IMR-90 (cell line): ENCODE results near the gene PLD1. TPM values are rescaled to one million over a fixed set of nuclear protein-coding genes. Genes with fewer than 3 reads are reported as not detected.

ENCODE experiments used
- ATAC-seq: fragments of 200-7000 bp; cut with Tn5 transposase; 2 replicates; pipeline ENCODE4 v1.9.1; 2020; ENCODE audit warnings: low read depth, mild to moderate bottlenecking, moderate library complexity
- BruUV-seq: library from RNA; stranded (reverse); fragments of 400-500 nt; replicated peaks from 2 replicates; lab custom pipeline; 2021; lab: Mats Ljungman, UMichigan
- CTCF ChIA-PET: fragments of 300-600 bp; formaldehyde crosslinking; extraction: SDS; loops from one replicate; lab custom pipeline; 2021; ENCODE audit warnings: antibody characterized with exemption; lab: Yijun Ruan, JAX
- POLR2A ChIA-PET: fragments of 300-600 bp; sonication (Branson Sonifier 250); formaldehyde crosslinking; loops from one replicate; lab custom pipeline; 2022; ENCODE audit warnings: antibody characterized with exemption; ENCODE audit not compliant: unreplicated experiment; lab: Charles Lee
- DNase-seq: peaks from one replicate; pipeline ENCODE4 v3.0.0; 2013
- H2AFZ ChIP-seq: replicated peaks from 2 replicates; pipeline ENCODE3; 2013; ENCODE audit warnings: low read length, mild to moderate bottlenecking; ENCODE audit not compliant: poor library complexity
- H2AK5ac ChIP-seq: 2 replicates; pipeline ENCODE4 v1.6.1; 2013; ENCODE audit warnings: low read depth, low read length, inconsistent platforms
- H2AK9ac ChIP-seq: replicated peaks from 2 replicates; pipeline ENCODE3; 2013; ENCODE audit warnings: mild to moderate bottlenecking, low read depth, low read length, moderate library complexity; ENCODE audit not compliant: poor library complexity
- H2BK120ac ChIP-seq: 2 replicates; pipeline ENCODE4 v1.6.1; 2013; ENCODE audit warnings: low read depth, low read length, inconsistent platforms
- H2BK15ac ChIP-seq: 3 replicates; pipeline ENCODE4 v1.6.1; 2013; ENCODE audit warnings: low read depth, low read length, inconsistent platforms
- H2BK20ac ChIP-seq: 2 replicates; pipeline ENCODE4 v1.6.1; 2013; ENCODE audit warnings: low read depth, mild to moderate bottlenecking, inconsistent platforms, low read length, moderate library complexity
- H2BK5ac ChIP-seq: 2 replicates; pipeline ENCODE4 v1.6.1; 2013; ENCODE audit warnings: mild to moderate bottlenecking, low read depth, low read length, inconsistent platforms; ENCODE audit not compliant: poor library complexity, severe bottlenecking
- H3K14ac ChIP-seq: replicated peaks from 2 replicates; pipeline ENCODE4 v1.6.1; 2013; ENCODE audit warnings: low read depth, low read length, inconsistent platforms
- H3K18ac ChIP-seq: 2 replicates; pipeline ENCODE4 v1.6.1; 2013; ENCODE audit warnings: low read depth, low read length, control low read depth
- H3K23ac ChIP-seq: 2 replicates; pipeline ENCODE4 v1.6.1; 2013; ENCODE audit warnings: low read depth, low read length, inconsistent platforms
- H3K27ac ChIP-seq: 2 replicates; pipeline ENCODE4 v1.5.1; 2013; ENCODE audit warnings: mild to moderate bottlenecking, control low read depth, low read length; ENCODE audit not compliant: insufficient read depth
- H3K27me3 ChIP-seq: 2 replicates; pipeline ENCODE4 v1.6.1; 2013; ENCODE audit warnings: low read length; ENCODE audit not compliant: control insufficient read depth, insufficient read depth
- H3K36me3 ChIP-seq: 2 replicates; pipeline ENCODE4 v1.6.1; 2013; ENCODE audit warnings: low read length, mixed read lengths; ENCODE audit not compliant: control insufficient read depth, insufficient read depth
- H3K4ac ChIP-seq: 2 replicates; pipeline ENCODE4 v1.6.1; 2013; ENCODE audit warnings: low read depth, low read length, inconsistent platforms
- H3K4me1 ChIP-seq: 2 replicates; pipeline ENCODE4 v1.6.1; 2013; ENCODE audit warnings: low read length, mixed read lengths; ENCODE audit not compliant: control insufficient read depth, insufficient read depth
- H3K4me2 ChIP-seq: 2 replicates; pipeline ENCODE4 v1.6.1; 2013; ENCODE audit warnings: low read depth, mild to moderate bottlenecking, control low read depth, low read length, moderate library complexity
- H3K4me3 ChIP-seq: 2 replicates; pipeline ENCODE4 v1.5.1; 2013; ENCODE audit warnings: low read depth, mild to moderate bottlenecking, control low read depth, low read length, moderate library complexity; ENCODE audit not compliant: insufficient read depth
- H3K56ac ChIP-seq: 2 replicates; pipeline ENCODE4 v1.6.1; 2013; ENCODE audit warnings: low read length, inconsistent platforms; ENCODE audit not compliant: insufficient read depth; ENCODE audit errors: extremely low read depth
- H3K79me1 ChIP-seq, 2 experiments: 2 replicates each; pipeline ENCODE4 v1.6.1; 2013; ENCODE audit warnings: low read length in 2 of 2, inconsistent platforms in 1 of 2, low read depth in 1 of 2
- H3K9ac ChIP-seq: 2 replicates; pipeline ENCODE4 v1.6.1; 2013; ENCODE audit warnings: low read depth, low read length, control low read depth
- H3K9me1 ChIP-seq: 2 replicates; pipeline ENCODE4 v1.6.1; 2013; ENCODE audit warnings: low read length, inconsistent platforms; ENCODE audit not compliant: insufficient read depth
- H3K9me3 ChIP-seq: 2 replicates; pipeline ENCODE4 v1.6.1; 2013; ENCODE audit warnings: low read length; ENCODE audit not compliant: control insufficient read depth, insufficient read depth
- H4K20me1 ChIP-seq: 2 replicates; pipeline ENCODE4 v1.6.1; 2013; ENCODE audit warnings: low read length, inconsistent platforms; ENCODE audit not compliant: insufficient read depth
- H4K5ac ChIP-seq: 2 replicates; pipeline ENCODE4 v1.6.1; 2013; ENCODE audit warnings: mild to moderate bottlenecking, low read depth, low read length, control low read depth
- H4K8ac ChIP-seq, 2 experiments: 2 replicates each; pipeline ENCODE4 v1.6.1; 2013; ENCODE audit warnings: low read depth in 2 of 2, low read length in 2 of 2, control low read depth in 1 of 2, inconsistent platforms in 1 of 2
- H4K91ac ChIP-seq: 2 replicates; pipeline ENCODE4 v1.6.1; 2013; ENCODE audit warnings: low read depth, low read length, inconsistent platforms; ENCODE audit not compliant: insufficient read depth
- CEBPB ChIP-seq: IDR thresholded peaks from 2 replicates; pipeline ENCODE4 v1.6.1; 2012; ENCODE audit warnings: low read depth, low read length, improper control_type of control experiment
- FOS ChIP-seq: fragments of 150-350 bp; IDR thresholded peaks from 2 replicates; pipeline ENCODE4 v1.6.1; 2016; ENCODE audit warnings: low read depth, low read length
- MAFK ChIP-seq: IDR thresholded peaks from 2 replicates; pipeline ENCODE4 v1.6.1; 2012; ENCODE audit warnings: low read depth, low read length, improper control_type of control experiment
- NFE2L2 ChIP-seq: fragments of 150-350 bp; IDR thresholded peaks from 2 replicates; pipeline ENCODE4 v1.6.1; 2016; ENCODE audit warnings: low read depth, mild to moderate bottlenecking, low read length
- RAD21 ChIP-seq: IDR thresholded peaks from 2 replicates; pipeline ENCODE4 v1.6.1; 2012; ENCODE audit warnings: low read length, improper control_type of control experiment
- RCOR1 ChIP-seq: IDR thresholded peaks from 2 replicates; pipeline ENCODE4 v1.6.1; 2012; ENCODE audit warnings: mild to moderate bottlenecking, low read length, improper control_type of control experiment; ENCODE audit not compliant: insufficient replicate concordance
- RFX5 ChIP-seq: IDR thresholded peaks from 2 replicates; pipeline ENCODE4 v1.8.0; 2012; ENCODE audit warnings: low read depth, mild to moderate bottlenecking, low read length, moderate library complexity
- SMC3 ChIP-seq: fragments of 150-350 bp; IDR thresholded peaks from 2 replicates; pipeline ENCODE4 v1.6.1; 2016; ENCODE audit warnings: low read depth, mild to moderate bottlenecking, antibody characterized with exemption, low read length, moderate library complexity
- dilution Hi-C: fragments of 300-500 bp; cut with HindIII; formaldehyde crosslinking; loops from one replicate; pipeline ENCODE4 v1.14.3; 2018; ENCODE audit warnings: low sequenced_read_pairs; ENCODE audit not compliant: unreplicated experiment
- in situ Hi-C: fragments of 300-500 bp; cut with MboI; formaldehyde crosslinking; loops from 3 replicates; pipeline ENCODE4 v1.14.3; 2019; ENCODE audit warnings: low sequenced_read_pairs, inconsistent platforms, mixed read lengths
- intact Hi-C: fragments of 100-400 bp; cut with micrococcal nuclease; formaldehyde crosslinking; loops from 2 replicates; pipeline ENCODE4 v1.10.0; 2022
- polyA plus RNA-seq, 3 experiments: library from polyadenylated mRNA; depleted of rRNA; stranded (reverse); fragments of >200 nt; gene quantifications; 2 replicates each; pipeline ENCODE4 v1.2.3, GENCODE V29; 2012; ENCODE audit warnings: low replicate concordance in 1 of 3
- total RNA-seq: library from RNA; depleted of rRNA; stranded (reverse); fragments of >200 nt; gene quantifications from 2 replicates; pipeline ENCODE4 v1.2.3, GENCODE V29; 2012

PLD1 gene
- total and polyA plus RNA-seq, 2 of the 4 experiments (the other 2 are of a cell fraction) = 3.3 to 9.7 TPM

DNA sequence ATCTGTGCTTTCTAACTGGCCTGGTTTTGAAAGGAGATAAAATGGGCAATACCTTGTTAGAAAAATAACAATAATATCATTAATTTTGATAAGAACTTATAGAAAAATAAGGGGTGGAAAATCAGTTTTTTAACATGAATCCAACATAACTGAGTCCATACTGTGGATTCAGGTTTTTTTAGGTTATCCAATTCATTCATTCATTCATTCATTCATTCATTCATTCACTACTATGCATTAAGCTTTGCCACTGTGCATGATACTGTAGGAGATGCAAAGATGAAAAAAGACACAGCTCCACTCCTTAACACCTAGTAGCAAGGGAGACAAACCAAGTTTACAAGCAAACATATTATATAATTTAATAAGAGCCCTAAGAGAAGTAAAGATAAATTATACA lies 253.1 kb downstream of the PLD1 start:
- dilution Hi-C loops (no loop called here), in situ Hi-C loops (no loop called here), intact Hi-C loops (no loop called here)
- Histone ChIP-seq H4K20me1 (no peaks in the 10 kb centered on the region), H3K4me3 (no peak overlapping the region), H4K5ac (no peak overlapping the region), H3K23ac (no peak overlapping the region), H3K4me2 (no peak overlapping the region), H2AK5ac (no peak overlapping the region), H4K8ac (no peak overlapping the region), H3K56ac (no peak overlapping the region), H2AK9ac (no peak overlapping the region), H2AFZ (no peak overlapping the region), H2BK15ac (no peak overlapping the region), H3K27me3 (no peaks in the 10 kb centered on the region), H2BK5ac (no peak overlapping the region), H3K18ac (no peak overlapping the region), H3K27ac (no peak overlapping the region), H2BK20ac (no peak overlapping the region), H3K9me1 (no peaks in the 10 kb centered on the region), H3K9ac (no peak overlapping the region), H4K91ac (no peak overlapping the region), H2BK120ac (no peak overlapping the region), H3K9me3 (no peaks in the 10 kb centered on the region), H3K4me1 (no peaks in the 10 kb centered on the region), H3K79me1 (no peaks in the 10 kb centered on the region), H3K4ac (no peak overlapping the region), H3K36me3 (no peaks in the 10 kb centered on the region), H3K14ac (no peak overlapping the region)
- ChIA-PET CTCF (interaction anchor here (1.0 kb wide), 1 partner anchor 9 kb away, joined by 3 read pairs; no protein-coding TSS in a partner anchor), POLR2A (no interaction called here)
- no TSS peak for BruUV-seq
- ATAC-seq (no peak), DNase-seq (no peak)
- TF ChIP-seq FOS (no peak), MAFK (no peak), CEBPB (no peak), NFE2L2 (no peak), RFX5 (no peak), RAD21 (no peak), SMC3 (no peak), RCOR1 (no peak)
